ENCODE results near the gene CA14.

DNA sequence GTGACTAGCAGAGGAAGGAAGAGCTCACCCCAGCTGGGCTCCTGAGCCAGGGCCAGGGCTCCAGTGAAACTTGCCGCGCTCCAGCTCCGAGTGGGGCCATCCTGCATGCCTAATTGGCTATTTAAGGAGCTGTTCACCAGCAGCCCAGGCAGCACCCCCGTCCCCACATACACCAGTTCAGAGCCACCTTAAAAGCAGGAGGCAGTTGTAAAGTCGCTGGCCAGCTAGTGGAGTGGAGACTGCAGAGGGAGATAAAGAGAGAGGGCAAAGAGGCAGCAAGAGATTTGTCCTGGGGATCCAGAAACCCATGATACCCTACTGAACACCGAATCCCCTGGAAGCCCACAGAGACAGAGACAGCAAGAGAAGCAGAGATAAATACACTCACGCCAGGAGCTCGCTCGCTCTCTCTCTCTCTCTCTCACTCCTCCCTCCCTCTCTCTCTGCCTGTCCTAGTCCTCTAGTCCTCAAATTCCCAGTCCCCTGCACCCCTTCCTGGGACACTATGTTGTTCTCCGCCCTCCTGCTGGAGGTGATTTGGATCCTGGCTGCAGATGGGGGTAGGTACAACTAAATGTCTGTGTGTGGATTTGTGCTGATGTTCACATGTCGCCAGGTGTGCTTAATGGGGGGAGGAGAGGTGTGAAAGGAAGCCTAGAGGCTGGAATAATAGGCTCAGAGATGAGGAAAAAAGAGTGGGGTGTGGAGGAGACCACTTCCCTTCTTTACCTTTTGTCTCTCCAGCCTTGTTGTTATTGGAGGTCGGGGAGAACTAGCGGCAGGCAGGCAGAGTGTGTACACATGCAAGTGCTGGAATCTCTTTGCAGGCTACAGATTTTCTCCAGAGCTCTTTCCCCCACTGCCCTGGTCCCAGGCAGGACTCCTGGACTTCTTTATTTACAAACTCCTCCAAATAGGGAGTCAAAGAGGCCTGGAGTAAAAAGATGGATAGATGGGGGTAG lies at the start of gene CA14:
- TF ChIP-seq, protein P1, sequence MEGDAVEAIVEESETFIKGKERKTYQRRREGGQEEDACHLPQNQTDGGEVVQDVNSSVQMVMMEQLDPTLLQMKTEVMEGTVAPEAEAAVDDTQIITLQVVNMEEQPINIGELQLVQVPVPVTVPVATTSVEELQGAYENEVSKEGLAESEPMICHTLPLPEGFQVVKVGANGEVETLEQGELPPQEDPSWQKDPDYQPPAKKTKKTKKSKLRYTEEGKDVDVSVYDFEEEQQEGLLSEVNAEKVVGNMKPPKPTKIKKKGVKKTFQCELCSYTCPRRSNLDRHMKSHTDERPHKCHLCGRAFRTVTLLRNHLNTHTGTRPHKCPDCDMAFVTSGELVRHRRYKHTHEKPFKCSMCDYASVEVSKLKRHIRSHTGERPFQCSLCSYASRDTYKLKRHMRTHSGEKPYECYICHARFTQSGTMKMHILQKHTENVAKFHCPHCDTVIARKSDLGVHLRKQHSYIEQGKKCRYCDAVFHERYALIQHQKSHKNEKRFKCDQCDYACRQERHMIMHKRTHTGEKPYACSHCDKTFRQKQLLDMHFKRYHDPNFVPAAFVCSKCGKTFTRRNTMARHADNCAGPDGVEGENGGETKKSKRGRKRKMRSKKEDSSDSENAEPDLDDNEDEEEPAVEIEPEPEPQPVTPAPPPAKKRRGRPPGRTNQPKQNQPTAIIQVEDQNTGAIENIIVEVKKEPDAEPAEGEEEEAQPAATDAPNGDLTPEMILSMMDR (IDR thresholded peaks at IDR 0.05), result no peak
- TF ChIP-seq, protein P2, sequence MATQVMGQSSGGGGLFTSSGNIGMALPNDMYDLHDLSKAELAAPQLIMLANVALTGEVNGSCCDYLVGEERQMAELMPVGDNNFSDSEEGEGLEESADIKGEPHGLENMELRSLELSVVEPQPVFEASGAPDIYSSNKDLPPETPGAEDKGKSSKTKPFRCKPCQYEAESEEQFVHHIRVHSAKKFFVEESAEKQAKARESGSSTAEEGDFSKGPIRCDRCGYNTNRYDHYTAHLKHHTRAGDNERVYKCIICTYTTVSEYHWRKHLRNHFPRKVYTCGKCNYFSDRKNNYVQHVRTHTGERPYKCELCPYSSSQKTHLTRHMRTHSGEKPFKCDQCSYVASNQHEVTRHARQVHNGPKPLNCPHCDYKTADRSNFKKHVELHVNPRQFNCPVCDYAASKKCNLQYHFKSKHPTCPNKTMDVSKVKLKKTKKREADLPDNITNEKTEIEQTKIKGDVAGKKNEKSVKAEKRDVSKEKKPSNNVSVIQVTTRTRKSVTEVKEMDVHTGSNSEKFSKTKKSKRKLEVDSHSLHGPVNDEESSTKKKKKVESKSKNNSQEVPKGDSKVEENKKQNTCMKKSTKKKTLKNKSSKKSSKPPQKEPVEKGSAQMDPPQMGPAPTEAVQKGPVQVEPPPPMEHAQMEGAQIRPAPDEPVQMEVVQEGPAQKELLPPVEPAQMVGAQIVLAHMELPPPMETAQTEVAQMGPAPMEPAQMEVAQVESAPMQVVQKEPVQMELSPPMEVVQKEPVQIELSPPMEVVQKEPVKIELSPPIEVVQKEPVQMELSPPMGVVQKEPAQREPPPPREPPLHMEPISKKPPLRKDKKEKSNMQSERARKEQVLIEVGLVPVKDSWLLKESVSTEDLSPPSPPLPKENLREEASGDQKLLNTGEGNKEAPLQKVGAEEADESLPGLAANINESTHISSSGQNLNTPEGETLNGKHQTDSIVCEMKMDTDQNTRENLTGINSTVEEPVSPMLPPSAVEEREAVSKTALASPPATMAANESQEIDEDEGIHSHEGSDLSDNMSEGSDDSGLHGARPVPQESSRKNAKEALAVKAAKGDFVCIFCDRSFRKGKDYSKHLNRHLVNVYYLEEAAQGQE (IDR thresholded peaks at IDR 0.05; ENCODE audit: insufficient read depth in 1 of 2, low read depth in 2 of 2, low read length in 1 of 2), result no peak
- TF ChIP-seq POLR2AphosphoS5 (IDR thresholded peaks at IDR 0.05; ENCODE audit: low read depth, low read length) (no peak), SIN3A (IDR thresholded peaks at IDR 0.05; ENCODE audit: borderline replicate concordance, insufficient read depth, low read depth, low read length) (no peak), TCF7L2 (IDR thresholded peaks at IDR 0.05; ENCODE audit: low read depth, low read length) (no peak)

All from Panc1 (cell line).